ENCODE results near the gene SHISA5.

- TF ChIP-seq EZH2 (IDR thresholded peaks at IDR 0.05; ENCODE audit: insufficient read depth, low read length) (no peak), CTCF (IDR thresholded peaks at IDR 0.05; ENCODE audit: insufficient read depth, low read depth, low read length) (no peak)
These were observed 29.4 kb downstream of the SHISA5 start for GRCh38 chr3:48474619-48475018.

Measured in astrocyte (in vitro differentiated cells and primary cell).